ENCODE measurements around the gene RLIM.

GRCh38 chrX:74545880-74546523, 68.4 kb downstream of the RLIM start:
- TF ChIP-seq CTCF (IDR thresholded peaks at IDR 0.05) (no peak), POLR2A (IDR thresholded peaks at IDR 0.05) (no peak)
